ENCODE data around the gene ASS1. TPM values are rescaled to one million over a fixed set of nuclear protein-coding genes. Genes with fewer than 3 reads are reported as not detected.

Gene ASS1
- total RNA-seq, 2 donors from 2014 or later = 0.91 to 6.1 TPM

DNA sequence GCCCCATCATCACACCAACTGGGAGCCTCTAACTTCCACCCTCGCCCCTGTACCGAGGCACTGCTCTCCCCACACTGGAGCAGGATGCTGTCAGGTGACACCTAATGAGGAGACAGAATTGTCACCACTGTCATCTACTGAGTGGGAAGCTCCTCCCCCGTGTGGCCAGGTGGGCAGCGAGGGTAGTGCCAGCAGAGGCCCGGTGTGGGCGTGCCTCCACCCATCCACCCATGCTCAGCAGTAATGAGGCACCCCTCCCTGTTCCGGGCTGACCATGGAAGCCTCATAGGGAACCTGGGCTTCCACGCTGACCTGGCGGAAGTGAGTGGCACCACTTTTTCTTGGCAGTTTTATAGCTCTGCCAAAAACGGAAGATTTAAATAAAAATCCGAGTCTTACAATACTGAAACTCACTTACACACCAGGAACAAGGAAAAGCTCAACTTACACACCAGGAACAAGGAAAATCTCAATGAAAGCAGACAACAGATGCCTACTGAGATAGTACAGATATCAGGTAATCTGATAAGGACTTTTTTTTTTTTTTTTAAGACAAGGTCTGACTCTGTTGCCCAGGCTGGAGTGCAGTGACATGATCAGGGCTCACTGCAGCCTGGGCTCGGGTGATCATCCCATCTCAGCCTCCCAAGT, 30.6 kb upstream of the ASS1 start:
- no peak for ATAC-seq
- Mint-ChIP-seq H3K27ac (no peak overlapping the region), H3K9me3 (no peaks in the 10 kb centered on the region), H3K36me3 (no peaks in the 10 kb centered on the region)
- no peak for DNase-seq (ENCODE audit: low spot score in 2 of 2)

DNA sequence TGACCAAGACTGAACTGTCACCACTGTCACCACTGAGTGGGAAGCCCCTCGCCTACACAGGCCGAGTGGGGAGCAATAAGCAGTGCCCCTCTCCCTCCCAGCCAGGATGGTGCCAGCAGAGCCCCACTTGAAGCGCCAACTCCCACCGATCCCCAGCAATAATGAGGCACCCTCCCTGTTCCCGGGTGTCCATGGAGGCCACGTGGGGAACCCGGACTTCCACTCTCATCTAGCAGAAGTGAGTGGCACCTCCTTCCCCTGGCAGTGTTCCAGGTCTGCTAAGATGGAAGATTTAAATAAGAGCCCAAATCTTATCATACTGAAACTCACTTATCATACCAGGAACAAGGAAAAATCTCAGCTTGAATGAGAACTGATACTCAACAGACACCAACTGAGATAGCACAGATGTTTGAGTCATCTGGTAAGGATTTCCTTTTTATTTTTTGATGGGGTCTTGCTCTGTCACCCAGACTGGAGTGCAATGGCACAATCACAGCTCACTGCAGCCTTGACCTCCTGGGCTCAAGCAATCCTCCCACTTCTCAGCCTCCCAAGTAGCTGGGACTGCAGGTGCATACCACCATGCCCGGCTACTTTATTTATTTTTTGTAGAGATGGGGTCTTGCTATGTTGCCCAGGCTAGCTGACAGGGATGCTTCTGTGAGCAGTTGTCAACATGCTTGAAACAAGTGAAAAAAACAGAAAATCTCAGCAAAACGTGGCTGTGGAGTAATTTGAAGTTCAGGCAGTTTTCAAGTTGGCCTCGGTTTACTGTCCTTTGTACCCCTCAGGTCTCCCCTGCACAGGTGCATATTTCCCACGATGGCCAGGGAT, 29.6 kb upstream of the ASS1 start:
- no peak for ATAC-seq
- no peak overlapping the region for H3K27ac Mint-ChIP-seq
- H3K36me3 Mint-ChIP-seq = no peaks in the 10 kb centered on the region
- DNase-seq (ENCODE audit: low spot score in 2 of 2) = no peak
- no peaks in the 10 kb centered on the region for H3K9me3 Mint-ChIP-seq

GRCh38 chr9:130417602-130418001, 27.2 kb upstream of the ASS1 start:
- Mint-ChIP-seq H3K9me3 (no peaks in the 10 kb centered on the region), H3K27ac (no peak overlapping the region), H3K36me3 (no peaks in the 10 kb centered on the region)
- no peak for DNase-seq (ENCODE audit: low spot score in 2 of 2)
- ATAC-seq = no peak

- Mint-ChIP-seq H3K27ac (no peak overlapping the region), H3K9me3 (no peaks in the 10 kb centered on the region), H3K36me3 (no peaks in the 10 kb centered on the region)
- DNase-seq (ENCODE audit: low spot score in 2 of 2) (no peak), ATAC-seq (no peak)
These were observed 26.0 kb upstream of the ASS1 start for GRCh38 chr9:130418776-130419175.

- DNase-seq (ENCODE audit: low spot score in 2 of 2) (no peak), ATAC-seq (no peak)
- Mint-ChIP-seq H3K36me3 (no peaks in the 10 kb centered on the region), H3K27ac (no peak overlapping the region), H3K9me3 (no peaks in the 10 kb centered on the region)
These were observed 25.2 kb upstream of the ASS1 start for GRCh38 chr9:130419521-130420035.

GRCh38 chr9:130421154-130421801, 23.5 kb upstream of the ASS1 start:
- DNase-seq (ENCODE audit: low spot score in 2 of 2) (no peak), ATAC-seq (no peak)
- H3K27ac Mint-ChIP-seq = no peak overlapping the region
- H3K9me3 Mint-ChIP-seq = no peaks in the 10 kb centered on the region
- no peaks in the 10 kb centered on the region for H3K36me3 Mint-ChIP-seq

GRCh38 chr9:130421802-130422276, 22.9 kb upstream of the ASS1 start:
- Mint-ChIP-seq H3K36me3 (no peaks in the 10 kb centered on the region), H3K27ac (no peak overlapping the region), H3K9me3 (no peaks in the 10 kb centered on the region)
- ATAC-seq (no peak), DNase-seq (ENCODE audit: low spot score in 2 of 2) (no peak)

DNA sequence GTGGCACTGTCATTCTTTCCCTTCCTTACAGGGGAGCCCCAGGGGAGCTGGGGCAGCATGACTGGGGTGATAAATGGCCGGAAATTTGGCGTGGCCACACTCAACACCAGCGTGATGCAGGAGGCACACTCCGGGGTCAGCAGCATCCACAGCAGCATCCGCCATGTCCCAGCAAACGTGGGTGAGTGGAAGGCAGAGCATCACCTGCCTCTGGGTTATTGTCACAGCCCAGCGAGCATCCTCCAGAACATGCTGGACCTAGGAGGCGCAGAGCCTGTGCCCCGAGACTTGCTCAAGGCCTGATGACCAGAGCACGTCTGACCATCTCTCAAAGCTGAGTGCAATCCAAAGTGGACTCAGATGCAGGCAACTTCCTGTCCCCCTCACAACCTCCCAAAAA, 22.2 kb upstream of the ASS1 start:
- no peaks in the 10 kb centered on the region for H3K9me3 Mint-ChIP-seq
- H3K27ac Mint-ChIP-seq = no peak overlapping the region
- DNase-seq (ENCODE audit: low spot score in 2 of 2) (no peak), ATAC-seq (no peak)
- H3K36me3 Mint-ChIP-seq = no peaks in the 10 kb centered on the region

- no peaks in the 10 kb centered on the region for H3K9me3 Mint-ChIP-seq
- no peak for DNase-seq (ENCODE audit: low spot score in 2 of 2)
- no peak for ATAC-seq
- no peaks in the 10 kb centered on the region for H3K36me3 Mint-ChIP-seq
- H3K27ac Mint-ChIP-seq = no peak overlapping the region
These were observed 21.5 kb upstream of the ASS1 start for GRCh38 chr9:130423272-130423671.

- no peak overlapping the region for H3K27ac Mint-ChIP-seq
- ATAC-seq (no peak), DNase-seq (ENCODE audit: low spot score in 2 of 2) (no peak)
- no peaks in the 10 kb centered on the region for H3K36me3 Mint-ChIP-seq
- H3K9me3 Mint-ChIP-seq = no peaks in the 10 kb centered on the region
These were observed 19.9 kb upstream of the ASS1 start for GRCh38 chr9:130424595-130425454.

DNA sequence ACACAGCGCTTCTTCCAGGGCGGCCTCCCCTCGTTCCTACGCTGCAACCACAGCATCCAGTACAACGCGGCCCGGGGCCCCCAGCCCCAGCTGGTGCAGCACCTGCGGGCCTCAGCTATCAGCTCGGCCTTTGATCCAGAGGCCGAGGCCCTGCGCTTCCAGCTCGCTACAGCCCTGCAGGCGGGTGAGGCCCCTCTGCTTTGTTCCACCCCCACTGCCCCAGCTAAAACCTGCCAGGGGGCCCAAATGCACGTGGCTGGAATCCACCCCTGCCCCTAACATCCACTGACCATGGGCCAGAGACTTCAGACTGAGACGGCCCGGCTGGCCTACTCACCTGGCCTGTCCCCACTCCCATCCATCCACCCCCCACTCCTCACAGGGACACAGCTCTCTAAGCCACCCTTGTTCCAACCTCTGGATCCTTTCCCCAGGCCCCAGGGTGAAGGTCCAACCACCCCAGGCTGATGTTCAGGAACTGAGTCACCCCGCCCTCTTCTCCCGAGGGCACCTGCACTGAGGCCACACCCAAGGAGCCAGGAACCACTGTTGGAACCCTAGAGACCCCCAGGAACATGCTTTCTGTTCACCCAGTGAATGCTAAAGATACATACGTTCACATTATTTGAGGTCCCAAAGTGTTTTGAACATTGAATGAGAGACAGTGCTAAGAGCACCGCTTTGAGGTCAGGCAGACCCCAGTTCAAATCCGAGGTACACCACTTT, 18.9 kb upstream of the ASS1 start:
- DNase-seq (ENCODE audit: low spot score in 2 of 2) (no peak), ATAC-seq (no peak)
- no peaks in the 10 kb centered on the region for H3K9me3 Mint-ChIP-seq
- no peaks in the 10 kb centered on the region for H3K36me3 Mint-ChIP-seq
- no peak overlapping the region for H3K27ac Mint-ChIP-seq

DNA sequence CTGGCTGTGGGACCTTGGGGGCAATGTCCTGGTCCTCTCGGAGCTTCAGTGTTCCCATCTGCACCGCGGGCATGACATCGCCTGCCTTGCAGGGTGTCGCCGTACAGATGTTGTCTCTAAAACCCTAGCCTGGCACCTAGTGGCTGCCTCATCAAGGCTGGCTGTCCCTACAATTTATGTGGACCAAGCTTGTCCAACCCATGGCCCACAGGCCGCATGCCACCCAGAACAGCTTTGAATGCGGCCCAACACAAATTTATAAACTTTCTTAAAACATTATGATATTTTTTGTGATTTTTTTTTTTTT, 18.3 kb upstream of the ASS1 start:
- Mint-ChIP-seq H3K36me3 (no peaks in the 10 kb centered on the region), H3K27ac (no peak overlapping the region), H3K9me3 (no peaks in the 10 kb centered on the region)
- ATAC-seq (no peak), DNase-seq (ENCODE audit: low spot score in 2 of 2) (no peak)

DNA sequence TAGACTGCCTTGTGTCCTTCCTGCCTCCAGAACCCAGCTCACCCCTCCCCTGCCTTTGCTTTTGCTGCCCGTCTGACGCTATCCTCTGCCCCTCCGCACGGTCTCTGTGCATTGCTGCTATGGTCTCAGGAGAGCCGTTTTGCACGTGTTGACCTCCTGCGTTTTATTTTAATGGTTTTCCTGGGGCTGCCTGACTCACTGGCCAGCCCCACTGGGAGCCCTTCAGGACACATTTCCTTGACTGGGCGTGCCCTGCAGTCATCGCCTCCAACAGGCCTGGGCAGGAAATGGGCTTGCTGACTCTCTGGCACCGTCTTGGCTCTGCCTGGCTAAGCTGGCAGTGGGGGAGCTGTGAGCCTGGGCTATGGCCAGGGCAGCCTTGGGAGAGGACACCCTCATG, 17.9 kb upstream of the ASS1 start:
- Mint-ChIP-seq H3K9me3 (no peaks in the 10 kb centered on the region), H3K36me3 (no peaks in the 10 kb centered on the region), H3K27ac (no peak overlapping the region)
- no peak for DNase-seq (ENCODE audit: low spot score in 2 of 2)
- no peak for ATAC-seq

DNA sequence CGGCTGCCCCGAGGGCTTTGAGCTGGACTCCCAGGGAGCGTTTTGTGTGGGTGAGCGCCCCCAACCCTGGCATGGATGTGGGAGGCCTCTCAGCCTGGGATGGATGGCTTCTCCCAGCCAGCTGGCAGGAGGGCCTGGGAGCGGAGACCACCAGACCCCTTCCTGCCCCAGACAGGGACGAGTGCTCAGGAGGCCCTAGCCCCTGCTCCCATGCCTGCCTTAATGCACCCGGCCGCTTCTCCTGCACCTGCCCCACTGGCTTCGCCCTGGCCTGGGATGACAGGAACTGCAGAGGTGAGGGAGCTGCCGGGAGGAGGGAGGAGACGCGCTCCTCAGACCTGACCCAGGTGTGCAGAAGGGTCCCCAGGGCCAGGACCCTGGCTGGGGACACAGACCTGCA, 17.4 kb upstream of the ASS1 start:
- no peak overlapping the region for H3K27ac Mint-ChIP-seq
- ATAC-seq (no peak), DNase-seq (ENCODE audit: low spot score in 2 of 2) (no peak)
- no peaks in the 10 kb centered on the region for H3K36me3 Mint-ChIP-seq
- H3K9me3 Mint-ChIP-seq = no peaks in the 10 kb centered on the region

DNA sequence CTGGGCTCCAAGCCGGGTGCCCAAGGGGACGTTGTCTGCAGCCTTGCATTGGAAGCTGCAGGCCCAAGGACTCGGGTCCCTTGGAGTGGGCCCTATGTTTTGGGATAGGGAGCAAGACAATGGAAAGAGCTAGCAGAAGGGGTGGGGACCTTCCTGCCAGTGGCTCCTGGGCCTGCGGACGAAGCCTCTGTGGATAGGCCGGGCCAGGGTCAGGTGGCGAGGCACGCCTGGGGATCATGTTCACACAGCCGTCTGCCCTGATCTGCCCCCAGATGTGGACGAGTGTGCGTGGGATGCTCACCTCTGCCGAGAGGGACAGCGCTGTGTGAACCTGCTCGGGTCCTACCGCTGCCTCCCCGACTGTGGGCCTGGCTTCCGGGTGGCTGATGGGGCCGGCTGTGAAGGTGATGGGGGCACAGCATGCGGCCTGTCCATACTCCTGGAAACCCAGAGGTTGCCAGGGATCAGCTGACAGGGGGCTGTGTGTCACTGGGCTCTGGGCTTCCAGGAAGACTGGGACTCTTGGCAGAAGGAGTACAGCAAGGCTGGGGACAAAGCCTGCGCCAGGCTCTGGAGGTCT, 16.6 kb upstream of the ASS1 start:
- ATAC-seq (no peak), DNase-seq (ENCODE audit: low spot score in 2 of 2) (no peak)
- no peaks in the 10 kb centered on the region for H3K36me3 Mint-ChIP-seq
- no peak overlapping the region for H3K27ac Mint-ChIP-seq
- H3K9me3 Mint-ChIP-seq = no peaks in the 10 kb centered on the region

DNA sequence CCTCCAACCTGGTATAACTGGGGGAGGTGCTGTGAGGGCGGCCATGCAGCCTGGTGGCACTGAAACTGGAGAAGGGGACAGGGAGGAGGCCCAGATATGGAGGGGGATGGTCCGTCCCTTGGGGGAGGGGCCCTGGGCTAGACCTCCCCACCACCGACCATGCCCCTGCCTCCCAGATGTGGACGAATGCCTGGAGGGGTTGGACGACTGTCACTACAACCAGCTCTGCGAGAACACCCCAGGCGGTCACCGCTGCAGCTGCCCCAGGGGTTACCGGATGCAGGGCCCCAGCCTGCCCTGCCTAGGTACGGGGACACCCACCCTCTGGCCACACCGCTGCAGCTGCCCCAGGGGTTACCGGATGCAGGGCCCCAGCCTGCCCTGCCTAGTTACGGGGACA, 15.4 kb upstream of the ASS1 start:
- Mint-ChIP-seq H3K36me3 (no peaks in the 10 kb centered on the region), H3K27ac (no peak overlapping the region), H3K9me3 (no peaks in the 10 kb centered on the region)
- DNase-seq (ENCODE audit: low spot score in 2 of 2) (no peak), ATAC-seq (no peak)

All from activated naive CD4-positive, alpha-beta T cell treated with anti-CD3 and anti-CD28 coated beads, Interleukin-2, amount 50 U/mL, for 72 hours (primary cell).